ENCODE measurements around the gene KCNG3. TPM values are rescaled to one million over a fixed set of nuclear protein-coding genes. Genes with fewer than 3 reads are reported as not detected.

KCNG3 gene
- total RNA-seq, 1 donor from 2014 or later = 0.79 TPM

DNA sequence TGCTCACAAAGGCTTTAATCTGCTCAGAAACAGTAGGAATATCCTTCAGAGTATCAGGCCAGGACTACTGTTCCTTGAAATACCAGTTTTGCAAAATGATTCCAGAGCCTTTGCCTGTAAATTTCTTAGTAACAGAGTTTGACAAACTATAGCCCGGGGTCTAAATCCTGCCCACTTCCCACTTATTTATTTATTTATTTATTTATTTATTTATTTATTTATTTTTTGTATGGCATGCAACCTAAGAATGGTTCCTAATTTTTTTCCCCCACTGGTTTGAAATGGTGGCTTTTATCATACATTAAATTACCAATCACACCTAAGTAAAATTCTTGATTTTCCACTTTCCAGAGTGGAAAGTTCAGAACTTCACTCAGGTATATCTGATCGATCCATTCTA lies 45.6 kb downstream of the KCNG3 start:
- Histone ChIP-seq H3K27me3 (ENCODE audit: control insufficient read depth, insufficient read depth, low read length) (peaks cover 2% of the 10 kb centered on the region), H3K4me3 (ENCODE audit: low read depth, low read length) (no peak overlapping the region), H3K36me3 (ENCODE audit: control insufficient read depth, insufficient read depth, low read length) (no peaks in the 10 kb centered on the region)
- TF ChIP-seq, protein P1, sequence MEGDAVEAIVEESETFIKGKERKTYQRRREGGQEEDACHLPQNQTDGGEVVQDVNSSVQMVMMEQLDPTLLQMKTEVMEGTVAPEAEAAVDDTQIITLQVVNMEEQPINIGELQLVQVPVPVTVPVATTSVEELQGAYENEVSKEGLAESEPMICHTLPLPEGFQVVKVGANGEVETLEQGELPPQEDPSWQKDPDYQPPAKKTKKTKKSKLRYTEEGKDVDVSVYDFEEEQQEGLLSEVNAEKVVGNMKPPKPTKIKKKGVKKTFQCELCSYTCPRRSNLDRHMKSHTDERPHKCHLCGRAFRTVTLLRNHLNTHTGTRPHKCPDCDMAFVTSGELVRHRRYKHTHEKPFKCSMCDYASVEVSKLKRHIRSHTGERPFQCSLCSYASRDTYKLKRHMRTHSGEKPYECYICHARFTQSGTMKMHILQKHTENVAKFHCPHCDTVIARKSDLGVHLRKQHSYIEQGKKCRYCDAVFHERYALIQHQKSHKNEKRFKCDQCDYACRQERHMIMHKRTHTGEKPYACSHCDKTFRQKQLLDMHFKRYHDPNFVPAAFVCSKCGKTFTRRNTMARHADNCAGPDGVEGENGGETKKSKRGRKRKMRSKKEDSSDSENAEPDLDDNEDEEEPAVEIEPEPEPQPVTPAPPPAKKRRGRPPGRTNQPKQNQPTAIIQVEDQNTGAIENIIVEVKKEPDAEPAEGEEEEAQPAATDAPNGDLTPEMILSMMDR (IDR thresholded peaks at IDR 0.05; ENCODE audit: insufficient read depth, low read length, poor library complexity, severe bottlenecking) = no peak
- no peak for DNase-seq (ENCODE audit: low read depth)

DNA sequence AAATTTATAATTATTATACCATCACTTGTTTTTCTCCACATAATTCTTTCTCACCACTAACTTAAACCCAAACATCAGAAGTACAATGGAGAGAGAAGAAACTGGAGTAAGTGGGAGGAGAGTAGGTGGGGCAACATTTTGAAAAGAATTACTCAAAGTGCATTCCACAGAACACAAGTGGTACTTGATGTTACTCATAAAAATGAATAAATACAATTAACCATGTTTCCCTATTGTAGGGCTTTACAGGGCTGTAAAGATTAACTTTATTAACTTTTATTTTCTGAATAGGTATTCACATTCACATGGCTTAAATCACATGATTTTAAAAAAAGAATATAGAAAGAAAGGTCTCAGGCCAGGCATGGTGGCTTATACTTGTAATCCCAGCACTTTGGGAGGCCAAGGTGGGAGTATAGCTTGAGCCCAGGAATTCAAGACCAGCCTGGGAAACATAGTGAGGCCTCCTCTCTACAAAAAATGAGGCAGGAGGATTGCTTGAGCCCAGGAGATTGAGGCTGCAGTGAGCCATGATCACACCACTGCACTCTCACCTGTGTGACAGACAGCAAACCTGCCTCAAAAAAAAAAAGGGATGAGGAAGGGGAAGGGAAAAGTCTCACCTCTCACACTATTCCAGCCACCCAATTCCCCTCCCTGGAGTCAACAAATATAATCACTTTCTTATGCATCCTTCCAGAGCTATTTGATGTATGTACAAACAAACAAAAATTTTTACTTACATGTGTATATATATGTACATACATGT lies 47.1 kb downstream of the KCNG3 start:
- Histone ChIP-seq H3K36me3 (ENCODE audit: control insufficient read depth, insufficient read depth, low read length) (no peaks in the 10 kb centered on the region), H3K4me3 (ENCODE audit: low read depth, low read length) (no peak overlapping the region), H3K27me3 (ENCODE audit: control insufficient read depth, insufficient read depth, low read length) (peaks cover 2% of the 10 kb centered on the region)
- TF ChIP-seq, protein P1 (IDR thresholded peaks at IDR 0.05; ENCODE audit: insufficient read depth, low read length, poor library complexity, severe bottlenecking) = no peak
- peak; percentile 18 for DNase-seq (ENCODE audit: low read depth)

DNA sequence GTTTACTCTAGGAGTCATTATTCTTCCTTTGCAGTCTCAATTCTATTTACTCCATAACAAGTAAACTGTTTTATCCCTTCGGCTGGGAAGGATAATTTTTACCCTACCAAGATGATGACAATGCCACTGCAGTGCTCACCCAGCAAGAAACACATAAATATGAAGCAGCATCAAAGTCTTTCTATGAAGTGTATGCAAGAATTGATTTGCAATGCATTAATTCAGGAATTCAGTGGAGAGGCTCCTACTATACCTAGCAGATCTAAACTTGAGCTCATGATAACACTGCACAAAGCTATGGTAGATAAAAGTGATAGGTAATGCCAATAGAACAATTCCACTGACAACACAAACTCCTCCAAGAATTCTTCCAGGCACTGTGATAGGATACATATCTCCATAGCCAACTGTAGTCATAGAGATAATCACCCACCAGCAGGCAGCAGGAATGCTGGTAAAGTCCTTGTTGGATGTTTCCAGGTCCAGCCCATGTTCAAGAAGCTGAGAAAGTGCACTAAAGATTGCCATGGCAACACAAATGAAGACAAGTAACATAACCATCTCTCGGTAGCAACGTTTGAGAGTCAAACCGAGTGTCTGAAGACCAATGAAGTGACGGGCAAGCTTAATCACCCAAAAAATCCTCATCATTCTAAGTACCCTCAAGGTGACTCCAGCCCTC lies 49.9 kb downstream of the KCNG3 start:
- TF ChIP-seq, protein P1 (IDR thresholded peaks at IDR 0.05; ENCODE audit: insufficient read depth, low read length, poor library complexity, severe bottlenecking) = no peak
- no peaks in the 10 kb centered on the region for H3K36me3 ChIP-seq (ENCODE audit: control insufficient read depth, insufficient read depth, low read length)
- H3K27me3 ChIP-seq (ENCODE audit: control insufficient read depth, insufficient read depth, low read length) = peaks cover 2% of the 10 kb centered on the region
- no peak overlapping the region for H3K4me3 ChIP-seq (ENCODE audit: low read depth, low read length)
- DNase-seq (ENCODE audit: low read depth) = no peak

DNA sequence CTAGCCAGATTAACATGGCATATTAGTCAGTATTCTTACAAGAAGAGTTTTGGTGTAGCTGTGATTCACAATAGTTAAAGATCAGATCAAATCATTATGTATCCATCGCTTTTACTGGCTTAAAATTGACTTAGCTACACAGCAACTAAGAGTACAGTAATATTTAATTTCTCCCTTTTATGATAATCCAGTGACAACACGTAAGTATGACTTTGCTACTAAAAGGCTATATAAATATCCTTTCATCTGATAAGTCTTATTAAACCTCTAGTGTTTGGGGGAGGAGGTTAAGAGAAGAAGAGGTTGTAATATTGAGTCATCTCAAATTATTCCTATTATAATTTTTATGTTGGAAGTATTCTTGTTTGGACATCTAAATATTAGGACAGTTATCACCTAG lies 51.0 kb downstream of the KCNG3 start:
- TF ChIP-seq, protein P1 (IDR thresholded peaks at IDR 0.05; ENCODE audit: insufficient read depth, low read length, poor library complexity, severe bottlenecking) = no peak
- H3K4me3 ChIP-seq (ENCODE audit: low read depth, low read length) = no peak overlapping the region
- H3K36me3 ChIP-seq (ENCODE audit: control insufficient read depth, insufficient read depth, low read length) = no peaks in the 10 kb centered on the region

DNA sequence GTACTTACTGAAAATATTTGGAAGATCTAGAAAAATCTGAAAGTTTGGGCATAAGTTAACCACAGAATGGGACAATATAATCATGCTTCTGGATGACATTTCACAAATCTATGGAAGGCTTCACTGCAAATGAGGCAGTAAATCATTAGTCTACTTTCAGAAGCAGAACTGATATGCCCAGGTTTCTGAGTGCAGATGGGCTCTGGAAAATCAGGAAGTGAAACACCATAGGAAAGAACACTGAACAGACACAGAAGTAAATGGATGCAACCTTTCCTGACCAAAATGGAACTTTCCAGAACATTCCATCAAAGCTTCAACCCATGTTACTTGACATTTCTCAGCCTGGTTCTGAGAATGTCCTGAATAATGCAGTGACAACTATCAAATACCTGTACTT lies 55.1 kb downstream of the KCNG3 start:
- TF ChIP-seq, protein P1 (IDR thresholded peaks at IDR 0.05; ENCODE audit: insufficient read depth, low read length, poor library complexity, severe bottlenecking) = no peak
- Histone ChIP-seq H3K27me3 (ENCODE audit: control insufficient read depth, insufficient read depth, low read length) (no peaks in the 10 kb centered on the region), H3K36me3 (ENCODE audit: control insufficient read depth, insufficient read depth, low read length) (no peaks in the 10 kb centered on the region), H3K4me3 (ENCODE audit: low read depth, low read length) (no peak overlapping the region)
- DNase-seq (ENCODE audit: low read depth) = no peak

More for the DNA sequence above, 51.0 kb downstream of the KCNG3 start:
- peaks cover 2% of the 10 kb centered on the region for H3K27me3 ChIP-seq (ENCODE audit: control insufficient read depth, insufficient read depth, low read length)
- no peak for DNase-seq (ENCODE audit: low read depth)

Measured in kidney epithelial cell (primary cell).